Measurements from ENCODE around the gene TOLLIP.
"Not testable (repeated sequence)": the region's sequence is repeated elsewhere in the genome, so short reads cannot be mapped to it uniquely, and the experiment has no call there.

Gene TOLLIP

GRCh38 chr11:1275021-1275420 is 34.4 kb downstream of the TOLLIP start:
- Histone ChIP-seq H3K36me3 (ENCODE audit: control insufficient read depth, insufficient read depth, low read length, severe bottlenecking) (peaks cover 28% of the 10 kb centered on the region), H3K27me3 (replicated peaks; ENCODE audit: control insufficient read depth, insufficient read depth, low read length) (no peaks in the 10 kb centered on the region), H3K9ac (ENCODE audit: low read length) (no peak overlapping the region), H3K4me1 (ENCODE audit: control insufficient read depth, insufficient read depth, low read length) (no peaks in the 10 kb centered on the region), H3K9me3 (ENCODE audit: control insufficient read depth, low read length) (no peaks in the 10 kb centered on the region), H3K4me3 (ENCODE audit: low read length) (no peak overlapping the region)
- DNase-seq (ENCODE audit: low read depth): no peak

- peaks cover 23% of the 10 kb centered on the region for H3K36me3 ChIP-seq (ENCODE audit: control insufficient read depth, insufficient read depth, low read length, severe bottlenecking)
- DNase-seq (ENCODE audit: low read depth): no peak
- no peak overlapping the region for H3K9ac ChIP-seq (ENCODE audit: low read length)
- H3K4me3 ChIP-seq (ENCODE audit: low read length): no peak overlapping the region
- no peaks in the 10 kb centered on the region for H3K27me3 ChIP-seq (replicated peaks; ENCODE audit: control insufficient read depth, insufficient read depth, low read length)
- no peaks in the 10 kb centered on the region for H3K9me3 ChIP-seq (ENCODE audit: control insufficient read depth, low read length)
- no peaks in the 10 kb centered on the region for H3K4me1 ChIP-seq (ENCODE audit: control insufficient read depth, insufficient read depth, low read length)
Measured at GRCh38 chr11:1274501-1274900, 34.9 kb downstream of the TOLLIP start.

- H3K9me3 ChIP-seq (ENCODE audit: control insufficient read depth, low read length): no peaks in the 10 kb centered on the region
- no peak for DNase-seq (ENCODE audit: low read depth)
- H3K27me3 ChIP-seq (replicated peaks; ENCODE audit: control insufficient read depth, insufficient read depth, low read length): no peaks in the 10 kb centered on the region
- no peak overlapping the region for H3K4me3 ChIP-seq (ENCODE audit: low read length)
- H3K9ac ChIP-seq (ENCODE audit: low read length): no peak overlapping the region
- H3K36me3 ChIP-seq (ENCODE audit: control insufficient read depth, insufficient read depth, low read length, severe bottlenecking): peaks cover 19% of the 10 kb centered on the region
- no peaks in the 10 kb centered on the region for H3K4me1 ChIP-seq (ENCODE audit: control insufficient read depth, insufficient read depth, low read length)
Measured at GRCh38 chr11:1272531-1272930, 36.9 kb downstream of the TOLLIP start.

- H3K27me3 ChIP-seq (replicated peaks; ENCODE audit: control insufficient read depth, insufficient read depth, low read length): no peaks in the 10 kb centered on the region
Measured at GRCh38 chr11:1271927-1272326, 37.5 kb downstream of the TOLLIP start.

GRCh38 chr11:1271406-1271805 is 38.0 kb downstream of the TOLLIP start:
- no peaks in the 10 kb centered on the region for H3K9me3 ChIP-seq (ENCODE audit: control insufficient read depth, low read length)
- no peak for DNase-seq (ENCODE audit: low read depth)
- H3K4me1 ChIP-seq (ENCODE audit: control insufficient read depth, insufficient read depth, low read length): no peaks in the 10 kb centered on the region
- H3K27me3 ChIP-seq (replicated peaks; ENCODE audit: control insufficient read depth, insufficient read depth, low read length): no peaks in the 10 kb centered on the region
- H3K36me3 ChIP-seq (ENCODE audit: control insufficient read depth, insufficient read depth, low read length, severe bottlenecking): peaks cover 13% of the 10 kb centered on the region
- no peak overlapping the region for H3K4me3 ChIP-seq (ENCODE audit: low read length)
- H3K9ac ChIP-seq (ENCODE audit: low read length): no peak overlapping the region

More at GRCh38 chr11:1271927-1272326, 37.5 kb downstream of the TOLLIP start:
- Histone ChIP-seq H3K4me3 (ENCODE audit: low read length) (no peak overlapping the region), H3K4me1 (ENCODE audit: control insufficient read depth, insufficient read depth, low read length) (no peaks in the 10 kb centered on the region), H3K36me3 (ENCODE audit: control insufficient read depth, insufficient read depth, low read length, severe bottlenecking) (peaks cover 19% of the 10 kb centered on the region), H3K9me3 (ENCODE audit: control insufficient read depth, low read length) (no peaks in the 10 kb centered on the region), H3K9ac (ENCODE audit: low read length) (no peak overlapping the region)
- no peak for DNase-seq (ENCODE audit: low read depth)

- no peaks in the 10 kb centered on the region for H3K4me1 ChIP-seq (ENCODE audit: control insufficient read depth, insufficient read depth, low read length)
- H3K36me3 ChIP-seq (ENCODE audit: control insufficient read depth, insufficient read depth, low read length, severe bottlenecking): peaks cover 9% of the 10 kb centered on the region
- DNase-seq (ENCODE audit: low read depth): no peak
- no peak overlapping the region for H3K9ac ChIP-seq (ENCODE audit: low read length)
- no peak overlapping the region for H3K4me3 ChIP-seq (ENCODE audit: low read length)
- H3K27me3 ChIP-seq (replicated peaks; ENCODE audit: control insufficient read depth, insufficient read depth, low read length): no peaks in the 10 kb centered on the region
- H3K9me3 ChIP-seq (ENCODE audit: control insufficient read depth, low read length): no peaks in the 10 kb centered on the region
Measured at GRCh38 chr11:1271002-1271401, 38.4 kb downstream of the TOLLIP start.

- Histone ChIP-seq H3K9me3 (ENCODE audit: control insufficient read depth, low read length) (no peaks in the 10 kb centered on the region), H3K4me1 (ENCODE audit: control insufficient read depth, insufficient read depth, low read length) (no peaks in the 10 kb centered on the region), H3K27me3 (replicated peaks; ENCODE audit: control insufficient read depth, insufficient read depth, low read length) (no peaks in the 10 kb centered on the region), H3K9ac (ENCODE audit: low read length) (no peak overlapping the region), H3K4me3 (ENCODE audit: low read length) (no peak overlapping the region), H3K36me3 (ENCODE audit: control insufficient read depth, insufficient read depth, low read length, severe bottlenecking) (peaks cover 4% of the 10 kb centered on the region)
- DNase-seq (ENCODE audit: low read depth): no peak
Measured at GRCh38 chr11:1270476-1270875, 39.0 kb downstream of the TOLLIP start.

- H3K4me1 ChIP-seq (ENCODE audit: control insufficient read depth, insufficient read depth, low read length): no peaks in the 10 kb centered on the region
- no peak overlapping the region for H3K9ac ChIP-seq (ENCODE audit: low read length)
- no peaks in the 10 kb centered on the region for H3K9me3 ChIP-seq (ENCODE audit: control insufficient read depth, low read length)
- H3K27me3 ChIP-seq (replicated peaks; ENCODE audit: control insufficient read depth, insufficient read depth, low read length): no peaks in the 10 kb centered on the region
- DNase-seq (ENCODE audit: low read depth): no peak
- no peaks in the 10 kb centered on the region for H3K36me3 ChIP-seq (ENCODE audit: control insufficient read depth, insufficient read depth, low read length, severe bottlenecking)
- no peak overlapping the region for H3K4me3 ChIP-seq (ENCODE audit: low read length)
Measured at GRCh38 chr11:1269957-1270356, 39.5 kb downstream of the TOLLIP start.

- H3K36me3 ChIP-seq (ENCODE audit: control insufficient read depth, insufficient read depth, low read length, severe bottlenecking): no peaks in the 10 kb centered on the region
- H3K4me1 ChIP-seq (ENCODE audit: control insufficient read depth, insufficient read depth, low read length): peaks cover 9% of the 10 kb centered on the region
- H3K9ac ChIP-seq (ENCODE audit: low read length): no peak overlapping the region
- H3K9me3 ChIP-seq (ENCODE audit: control insufficient read depth, low read length): no peaks in the 10 kb centered on the region
- H3K4me3 ChIP-seq (ENCODE audit: low read length): no peak overlapping the region
- no peak for DNase-seq (ENCODE audit: low read depth)
- H3K27me3 ChIP-seq (replicated peaks; ENCODE audit: control insufficient read depth, insufficient read depth, low read length): no peaks in the 10 kb centered on the region
Measured at GRCh38 chr11:1267441-1268100, 41.9 kb downstream of the TOLLIP start.

- not testable (repeated sequence) for H3K36me3 ChIP-seq (ENCODE audit: control insufficient read depth, insufficient read depth, low read length, severe bottlenecking); H3K9me3 ChIP-seq (ENCODE audit: control insufficient read depth, low read length); H3K9ac ChIP-seq (ENCODE audit: low read length); DNase-seq (ENCODE audit: low read depth); H3K4me3 ChIP-seq (ENCODE audit: low read length); H3K27me3 ChIP-seq (replicated peaks; ENCODE audit: control insufficient read depth, insufficient read depth, low read length)
- H3K4me1 ChIP-seq (ENCODE audit: control insufficient read depth, insufficient read depth, low read length): peaks cover 14% of the 10 kb centered on the region
Measured at GRCh38 chr11:1266976-1267375, 42.5 kb downstream of the TOLLIP start.

- not testable (repeated sequence) for DNase-seq (ENCODE audit: low read depth); H3K9me3 ChIP-seq (ENCODE audit: control insufficient read depth, low read length); H3K36me3 ChIP-seq (ENCODE audit: control insufficient read depth, insufficient read depth, low read length, severe bottlenecking); H3K9ac ChIP-seq (ENCODE audit: low read length); H3K27me3 ChIP-seq (replicated peaks; ENCODE audit: control insufficient read depth, insufficient read depth, low read length); H3K4me3 ChIP-seq (ENCODE audit: low read length)
- H3K4me1 ChIP-seq (ENCODE audit: control insufficient read depth, insufficient read depth, low read length): peaks cover 16% of the 10 kb centered on the region
Measured at GRCh38 chr11:1265480-1265879, 44.0 kb downstream of the TOLLIP start.

- H3K4me1 ChIP-seq (ENCODE audit: control insufficient read depth, insufficient read depth, low read length): peaks cover 16% of the 10 kb centered on the region
- not testable (repeated sequence) for H3K36me3 ChIP-seq (ENCODE audit: control insufficient read depth, insufficient read depth, low read length, severe bottlenecking); H3K9me3 ChIP-seq (ENCODE audit: control insufficient read depth, low read length); H3K27me3 ChIP-seq (replicated peaks; ENCODE audit: control insufficient read depth, insufficient read depth, low read length); H3K9ac ChIP-seq (ENCODE audit: low read length); H3K4me3 ChIP-seq (ENCODE audit: low read length)
- peak; percentile 82 for DNase-seq (ENCODE audit: low read depth)
Measured at GRCh38 chr11:1264444-1264843, 45.0 kb downstream of the TOLLIP start.
